ENCODE results near the gene PSMD9. TPM values are rescaled to one million over a fixed set of nuclear protein-coding genes. Genes with fewer than 3 reads are reported as not detected.

Gene PSMD9
- total and polyA plus RNA-seq, 10 of the 15 experiments (the other 5 are each of a cell fraction or from before 2014, with no cell fraction given) = 14.6 to 152 (median 58.1) TPM

GRCh38 chr12:121966959-121967358 lies 78.4 kb downstream of the PSMD9 start:
- no peak overlapping the region for H3K27ac ChIP-seq (ENCODE audit: control insufficient read depth, insufficient read depth)
- H3K79me2 ChIP-seq (ENCODE audit: control insufficient read depth, insufficient read depth, low read length) = no peaks in the 10 kb centered on the region
- ChIA-PET CTCF (no interaction called here), RAD21 (ENCODE audit: unreplicated experiment) (no interaction called here), POLR2A (no interaction called here), SMC1A (ENCODE audit: uncharacterized antibody, unreplicated experiment) (no interaction called here)
- no peak for DNase-seq (ENCODE audit: low read depth, low spot score)
- no peaks in the 10 kb centered on the region; a peak in 1 of 4 replicates for H3K27me3 ChIP-seq (replicated peaks in 1 of 2; ENCODE audit: control insufficient read depth in 2 of 2, insufficient read depth in 2 of 2, low read length in 1 of 2)
- no peaks in the 10 kb centered on the region; the same call in 2 of the 3 replicates for H3K9me3 ChIP-seq (replicated peaks; ENCODE audit: control insufficient read depth, insufficient read depth, low read length)
- no TSS peak for BruUV-seq (replicated peaks)
- H3K36me3 ChIP-seq (ENCODE audit: control insufficient read depth in 2 of 2, insufficient read depth in 2 of 2, low read length in 1 of 2) = no peaks in the 10 kb centered on the region
- H3K4me1 ChIP-seq (ENCODE audit: control insufficient read depth, insufficient read depth, low read length) = peaks cover 4% of the 10 kb centered on the region
- H4K20me1 ChIP-seq (ENCODE audit: control insufficient read depth, insufficient read depth) = no peaks in the 10 kb centered on the region
- H2AFZ ChIP-seq (ENCODE audit: control insufficient read depth, low read depth, low read length) = no peak overlapping the region
- whole genome bisulfite sequencing (ENCODE audit: insufficient coverage, insufficient replicate concordance, low lambda C conversion rate, missing lambda C conversion rate) = 60% methylated on average over 5 of the region's 5 CpGs
- ATAC-seq = no peak
- no peak overlapping the region for H3K9ac ChIP-seq (ENCODE audit: control insufficient read depth, insufficient read depth, low read length)
- no peak overlapping the region for H3K4me3 ChIP-seq
- in situ Hi-C loops (cut with MboI) = no loop called here
- intact Hi-C loops (cut with micrococcal nuclease; ENCODE audit: unreplicated experiment) = no loop called here
- no peak overlapping the region for H3K4me2 ChIP-seq (ENCODE audit: control insufficient read depth, insufficient read depth)
- FAIRE-seq = no peak
- no peak for TF ChIP-seq ZZZ3 (IDR thresholded peaks at IDR 0.05; ENCODE audit: control insufficient read depth, insufficient read length, low read depth)
- no peak for TF ChIP-seq SMAD5 (IDR thresholded peaks at IDR 0.05; ENCODE audit: low read depth)
- TF ChIP-seq FOXM1 (IDR thresholded peaks at IDR 0.05; ENCODE audit: low read depth, low read length) = no peak
- TF ChIP-seq HCFC1 (IDR thresholded peaks at IDR 0.05; ENCODE audit: low read length) = no peak
- no peak for TF ChIP-seq ZBTB33 (IDR thresholded peaks at IDR 0.05)
- no peak for TF ChIP-seq ZBTB4 (CRISPR knock-in tag; IDR thresholded peaks at IDR 0.05)
- TF ChIP-seq POU2F2 (IDR thresholded peaks at IDR 0.05; ENCODE audit: borderline replicate concordance, low read depth, low read length) = no peak
- no peak for TF ChIP-seq SP1 (IDR thresholded peaks at IDR 0.05; ENCODE audit: low read depth, low read length)
- TF ChIP-seq MYC (IDR thresholded peaks at IDR 0.05; ENCODE audit: insufficient read depth, insufficient read length, insufficient replicate concordance, low read length, severe bottlenecking) = no peak
- TF ChIP-seq MEF2B (IDR thresholded peaks at IDR 0.05; ENCODE audit: partially characterized antibody, poor library complexity, severe bottlenecking) = no peak
- no peak for TF ChIP-seq ZNF207 (IDR thresholded peaks at IDR 0.05; ENCODE audit: borderline replicate concordance)
- TF ChIP-seq EZH2 (IDR thresholded peaks at IDR 0.05; ENCODE audit: borderline replicate concordance, control insufficient read depth, low read depth, low read length) = no peak
- no peak for TF ChIP-seq SKIL (IDR thresholded peaks at IDR 0.05; ENCODE audit: low read depth, poor library complexity, severe bottlenecking)
- TF ChIP-seq GABPA (IDR thresholded peaks at IDR 0.05; ENCODE audit: low read depth) = no peak
- no peak for TF ChIP-seq CHD4 (IDR thresholded peaks at IDR 0.05)
- TF ChIP-seq EP300 (IDR thresholded peaks at IDR 0.05; ENCODE audit: borderline replicate concordance in 1 of 2, control insufficient read depth in 1 of 2, low read depth in 2 of 2, low read length in 2 of 2) = no peak
- no peak for TF ChIP-seq EED (IDR thresholded peaks at IDR 0.05; ENCODE audit: low read depth)
- no peak for TF ChIP-seq CREM (IDR thresholded peaks at IDR 0.05; ENCODE audit: low read depth)
- TF ChIP-seq CBX3 (IDR thresholded peaks at IDR 0.05; ENCODE audit: borderline replicate concordance, low read depth) = no peak

All from GM12878 (cell line).